PC-3 (cell line): ENCODE data around the gene UNG. TPM values are rescaled to one million over a fixed set of nuclear protein-coding genes. Genes with fewer than 3 reads are reported as not detected.

Source experiments
- ATAC-seq: fragments of 200-7000 bp; cut with Tn5 transposase; 2 replicates; pipeline ENCODE4 v1.9.1; 2020; ENCODE audit warnings: mild to moderate bottlenecking, moderate library complexity
- BruUV-seq: library from RNA; stranded (reverse); fragments of 400-500 nt; replicated peaks from 2 replicates; lab custom pipeline; 2021; lab: Mats Ljungman, UMichigan
- CTCF ChIA-PET: fragments of 300-600 bp; sonication (Branson Sonifier 250); formaldehyde crosslinking; loops from one replicate; lab custom pipeline; 2022; ENCODE audit warnings: antibody characterized with exemption; lab: Charles Lee
- POLR2A ChIA-PET: fragments of 300-600 bp; sonication (Branson Sonifier 250); formaldehyde crosslinking; loops from one replicate; lab custom pipeline; 2022; ENCODE audit warnings: antibody characterized with exemption; ENCODE audit not compliant: unreplicated experiment; lab: Charles Lee
- DNase-seq: peaks from one replicate; pipeline ENCODE4 v3.0.0-alpha.2; 2015
- H2AFZ ChIP-seq: fragments of 300-600 bp; sonication (generic); 2 replicates; pipeline ENCODE4 v1.6.0; 2016; ENCODE audit warnings: antibody characterized with exemption, low read length
- H3F3A ChIP-seq: fragments of 300-600 bp; sonication (generic); one replicate; pipeline ENCODE4 v1.6.0; 2017; ENCODE audit warnings: antibody characterized with exemption, low read length, control low read depth, mild to moderate bottlenecking; ENCODE audit not compliant: unreplicated experiment
- H3K27ac ChIP-seq: fragments of 300-600 bp; sonication (generic); 2 replicates; pipeline ENCODE4 v1.5.1; 2016; ENCODE audit warnings: mild to moderate bottlenecking, low read length
- H3K27me3 ChIP-seq: fragments of 300-600 bp; sonication (generic); 2 replicates; pipeline ENCODE4 v1.6.1; 2016; ENCODE audit warnings: low read length, mixed read lengths
- H3K36me3 ChIP-seq: fragments of 300-600 bp; sonication (generic); 2 replicates; pipeline ENCODE4 v1.6.1; 2016; ENCODE audit warnings: low read depth, mixed run types, low read length, mixed read lengths
- H3K4me1 ChIP-seq: fragments of 300-600 bp; sonication (generic); 2 replicates; pipeline ENCODE4 v1.5.1; 2016; ENCODE audit warnings: low read length; ENCODE audit not compliant: insufficient read depth
- H3K4me2 ChIP-seq: fragments of 300-600 bp; sonication (generic); 2 replicates; pipeline ENCODE4 v1.6.0; 2016; ENCODE audit warnings: low read length
- H3K4me3 ChIP-seq: fragments of 300-600 bp; sonication (generic); 2 replicates; pipeline ENCODE4 v1.5.1; 2016; ENCODE audit warnings: mild to moderate bottlenecking, low read length, mixed read lengths
- H3K79me2 ChIP-seq: fragments of 300-600 bp; sonication (generic); 2 replicates; pipeline ENCODE4 v1.6.1; 2017; ENCODE audit warnings: low read length, mixed read lengths
- H3K9ac ChIP-seq: fragments of 300-600 bp; sonication (generic); 2 replicates; pipeline ENCODE4 v1.6.0; 2016; ENCODE audit warnings: mild to moderate bottlenecking, low read length
- H3K9me2 ChIP-seq: fragments of 300-600 bp; sonication (generic); replicated peaks from 2 replicates; pipeline ENCODE4 v1.6.1; 2016; ENCODE audit warnings: mixed run types, low read length, mixed read lengths
- H3K9me3 ChIP-seq: fragments of 300-600 bp; sonication (generic); 2 replicates; pipeline ENCODE4 v1.6.1; 2016; ENCODE audit warnings: low read length, mixed read lengths
- H4K20me1 ChIP-seq: fragments of 300-600 bp; sonication (generic); 2 replicates; pipeline ENCODE4 v1.6.1; 2016; ENCODE audit warnings: low read length, mixed read lengths
- CTCF ChIP-seq: fragments of 300-600 bp; sonication (generic); conservative IDR thresholded peaks from 2 replicates; pipeline ENCODE4 v1.5.1; 2017; ENCODE audit warnings: antibody characterized with exemption, low read depth, mild to moderate bottlenecking, low read length
- EZH2 ChIP-seq: fragments of 300-600 bp; sonication (generic); IDR thresholded peaks from one replicate; pipeline ENCODE4 v1.6.1; 2017; ENCODE audit warnings: antibody characterized with exemption, mild to moderate bottlenecking, low read length; ENCODE audit not compliant: unreplicated experiment
- EZH2phosphoT487 ChIP-seq: fragments of 300-600 bp; sonication (generic); IDR thresholded peaks from 2 replicates; pipeline ENCODE4 v1.6.1; 2018; ENCODE audit warnings: mild to moderate bottlenecking, antibody characterized with exemption, low read length, borderline replicate concordance
- intact Hi-C: fragments of 100-400 bp; cut with micrococcal nuclease; formaldehyde crosslinking; loops from 2 replicates; pipeline ENCODE4 v1.9.0; 2023
- total RNA-seq: library from RNA; depleted of rRNA; stranded (reverse); fragments of >200 nt; gene quantifications from 2 replicates; pipeline ENCODE4 v1.2.3, GENCODE V29; 2014

Gene UNG
- total RNA-seq, 1 experiment from 2014 or later = 168 TPM

- CTCF ChIA-PET = no interaction called here
Observed at GRCh38 chr12:109130297-109131153, 33.1 kb downstream of the UNG start.

GRCh38 chr12:109131154-109132050, 34.0 kb downstream of the UNG start:
- Histone ChIP-seq H3K9me3 (no peaks in the 10 kb centered on the region), H4K20me1 (no peaks in the 10 kb centered on the region), H3K79me2 (no peaks in the 10 kb centered on the region), H3K4me3 (no peak overlapping the region), H2AFZ (no peak overlapping the region), H3K4me2 (no peak overlapping the region), H3F3A (no peaks in the 10 kb centered on the region), H3K4me1 (no peaks in the 10 kb centered on the region), H3K27ac (no peak overlapping the region), H3K36me3 (no peaks in the 10 kb centered on the region), H3K9me2 (no peaks in the 10 kb centered on the region), H3K27me3 (no peaks in the 10 kb centered on the region), H3K9ac (no peak overlapping the region)
- DNase-seq = no peak
- no TSS peak for BruUV-seq
- CTCF ChIA-PET = interaction anchor here (1.5 kb wide), 1 partner anchor 19 kb away, joined by 10 read pairs; no protein-coding TSS in a partner anchor
- POLR2A ChIA-PET = no interaction called here
- intact Hi-C loops = no loop called here
- ATAC-seq = 0 out of 2 replicates have a peak, but pooled peaks have one; percentile 25
- no peak for TF ChIP-seq EZH2phosphoT487
- TF ChIP-seq EZH2 = no peak
- TF ChIP-seq CTCF = no peak

More at GRCh38 chr12:109130297-109131153, 33.1 kb downstream of the UNG start:
- Histone ChIP-seq H3F3A (no peaks in the 10 kb centered on the region), H3K36me3 (no peaks in the 10 kb centered on the region), H3K9me3 (no peaks in the 10 kb centered on the region), H2AFZ (no peak overlapping the region), H3K9ac (no peak overlapping the region), H3K4me1 (no peaks in the 10 kb centered on the region), H3K27me3 (no peaks in the 10 kb centered on the region), H4K20me1 (no peaks in the 10 kb centered on the region), H3K4me3 (no peak overlapping the region), H3K4me2 (no peak overlapping the region), H3K9me2 (no peaks in the 10 kb centered on the region), H3K27ac (no peak overlapping the region), H3K79me2 (no peaks in the 10 kb centered on the region)
- TF ChIP-seq EZH2 = no peak
- TF ChIP-seq CTCF = no peak
- no peak for TF ChIP-seq EZH2phosphoT487
- intact Hi-C loops = no loop called here
- no peak for ATAC-seq
- DNase-seq = no peak
- no TSS peak for BruUV-seq
- POLR2A ChIA-PET = no interaction called here
